HG03025 (cell line): ENCODE results near the gene PZP.

Experiments
- ATAC-seq: cut with Tn5 transposase; IDR thresholded peaks from one replicate; pipeline ENCODE4 v1.9.1; 2021; ENCODE audit warnings: mild to moderate bottlenecking, moderate library complexity; ENCODE audit not compliant: unreplicated experiment, low FRiP score

The PZP gene

GRCh38 chr12:9127936-9128663 is 80.1 kb downstream of the PZP start:
- no peak for ATAC-seq

DNA sequence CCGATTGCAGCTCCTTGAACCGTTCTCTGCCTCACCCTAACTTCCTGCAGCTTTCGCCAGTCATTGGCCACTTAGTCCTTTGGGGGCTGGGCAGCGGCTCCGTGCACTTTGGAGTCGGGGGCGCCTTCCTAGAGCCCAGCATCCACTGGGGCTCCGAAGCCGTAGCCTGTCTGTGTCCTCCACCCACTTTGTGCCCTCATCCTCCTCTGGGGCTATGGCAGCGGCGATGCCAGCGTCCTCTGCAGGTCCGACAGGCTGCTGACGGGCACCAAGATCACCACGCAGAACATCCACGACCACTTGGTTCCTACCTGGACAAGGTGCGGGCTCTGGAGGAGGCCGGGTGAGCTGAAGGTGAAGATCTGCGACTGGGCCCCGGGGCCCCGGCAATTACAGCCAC is 80.7 kb downstream of the PZP start:
- no peak for ATAC-seq

DNA sequence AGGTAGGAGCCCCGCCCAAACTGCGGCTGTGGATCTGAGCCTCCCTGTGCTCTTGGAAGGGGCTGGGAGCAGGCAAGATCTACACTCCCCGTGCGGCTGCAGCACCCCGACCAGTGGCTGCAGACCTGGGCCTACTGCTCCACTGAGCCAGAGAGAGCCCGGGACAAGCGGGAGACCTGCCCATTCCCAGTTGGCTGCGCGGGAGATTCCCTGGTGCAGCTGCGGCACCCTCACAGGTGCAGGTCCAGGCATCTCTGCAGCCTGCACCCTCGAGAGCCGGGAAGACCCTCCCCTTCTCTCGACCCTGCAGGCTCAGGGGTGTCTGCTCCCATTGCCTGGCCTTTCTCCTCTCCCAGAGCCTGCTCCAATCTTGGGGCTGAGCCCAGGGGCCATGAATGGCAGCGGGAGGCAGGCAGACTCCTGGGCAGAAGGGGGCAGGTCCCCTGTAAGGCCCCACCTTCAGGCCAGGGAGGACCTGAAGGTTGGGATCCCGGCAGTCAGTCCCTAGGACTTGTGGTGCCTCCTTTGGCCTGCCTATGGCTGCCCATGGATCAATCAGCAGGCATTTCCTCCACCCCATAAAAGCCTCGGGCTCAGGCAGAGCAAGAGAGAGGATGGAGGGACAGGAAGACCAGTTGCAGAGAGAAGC is 83.7 kb downstream of the PZP start:
- no peak for ATAC-seq

DNA sequence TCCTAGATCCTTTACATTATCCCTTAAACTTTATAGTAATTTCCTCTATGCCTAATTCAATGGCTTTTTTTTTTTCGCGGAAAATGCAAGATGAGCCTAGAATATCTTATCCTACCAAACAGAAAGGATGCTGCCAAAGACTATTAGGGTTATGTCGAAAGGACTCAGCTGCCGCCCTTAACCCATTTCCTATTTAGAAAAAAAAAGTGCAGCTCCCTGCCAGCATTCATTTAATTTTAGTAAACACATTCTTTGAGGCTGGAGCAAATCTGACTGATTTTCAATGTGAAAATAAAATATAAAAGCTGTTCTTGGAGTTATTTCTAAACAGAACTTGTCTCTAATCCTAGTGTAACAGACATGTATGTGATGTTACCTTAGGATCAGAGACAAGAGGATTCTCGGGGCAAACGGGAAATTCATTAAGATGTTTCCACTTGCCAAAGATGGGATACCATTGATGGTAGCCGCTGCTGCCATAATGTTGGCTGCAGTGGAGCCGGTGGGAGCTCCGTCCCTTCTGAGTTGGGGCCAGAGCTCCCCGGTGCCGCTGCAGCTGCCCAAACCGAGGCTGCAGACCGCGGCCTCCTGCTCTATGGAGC is 84.3 kb downstream of the PZP start:
- no peak for ATAC-seq

- ATAC-seq: no peak
Observed at GRCh38 chr12:9122091-9122609, 86.0 kb downstream of the PZP start.

- ATAC-seq: no peak
Observed at GRCh38 chr12:9120487-9121184, 87.6 kb downstream of the PZP start.

DNA sequence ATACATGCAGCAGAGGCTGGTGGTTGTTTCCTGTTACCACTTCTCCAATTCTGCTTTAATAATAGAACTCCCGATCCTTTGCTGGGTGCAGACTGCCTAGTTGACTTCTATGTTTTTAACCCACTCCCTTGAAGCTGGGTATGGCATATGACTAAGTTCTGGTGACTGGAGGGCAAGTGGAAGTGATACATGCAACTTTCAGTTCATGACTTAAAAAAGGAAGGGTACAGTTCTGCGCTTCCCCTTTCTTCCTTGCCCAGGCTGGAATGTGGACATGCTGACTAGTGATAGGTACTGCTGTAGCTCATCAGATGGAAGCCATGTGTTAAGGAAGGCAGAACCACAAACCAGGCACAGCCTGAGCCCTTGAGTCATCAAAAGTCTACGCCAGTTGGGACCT is 90.0 kb downstream of the PZP start:
- no peak for ATAC-seq

DNA sequence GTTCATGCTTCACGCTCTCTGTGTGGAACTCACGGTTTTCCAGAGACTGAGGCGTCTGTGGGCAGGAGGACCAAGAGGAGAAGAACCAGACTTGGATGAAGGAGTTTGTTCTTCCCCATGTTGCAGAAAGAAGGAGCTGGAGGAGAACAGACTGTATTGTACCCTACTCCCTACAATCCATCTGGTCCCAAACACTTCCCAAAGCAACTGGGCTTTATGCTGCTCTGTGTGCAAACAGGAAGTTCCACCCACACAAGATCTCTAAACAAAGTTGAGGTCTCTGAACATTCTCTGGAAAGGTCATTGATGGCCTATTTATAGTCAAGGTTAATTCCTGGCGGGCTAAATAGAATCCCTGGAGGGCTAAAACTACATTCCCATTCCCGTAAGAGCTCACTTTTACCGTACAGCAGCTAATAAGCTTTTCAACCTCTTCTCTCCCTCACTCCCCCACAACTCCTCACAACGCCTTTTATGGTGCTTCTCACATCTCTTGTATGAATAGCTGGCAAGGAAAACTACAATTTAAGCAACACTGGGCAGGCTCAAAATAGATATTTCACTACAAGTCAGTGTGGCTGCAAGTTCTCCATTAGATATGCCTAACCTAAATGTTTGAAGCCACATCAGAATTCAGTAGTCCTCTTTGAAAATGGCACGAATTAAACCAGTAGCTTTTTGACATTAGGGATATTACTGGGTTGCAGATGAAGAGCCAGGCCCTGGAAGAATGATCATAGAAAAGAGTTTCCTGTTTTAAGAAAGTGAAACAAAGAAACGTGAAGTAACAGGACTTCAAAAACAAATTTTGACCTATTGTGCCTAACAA is 92.2 kb downstream of the PZP start, which contains the start of gene A2M:
Gene A2M, minus strand, starts transcription at position 189 of the 829 bp plus-strand sequence. Its CDS starts 70 bp downstream, at position 119.
- ATAC-seq: no peak

- ATAC-seq: no peak
Observed at GRCh38 chr12:9114946-9115345, 93.2 kb downstream of the PZP start.

DNA sequence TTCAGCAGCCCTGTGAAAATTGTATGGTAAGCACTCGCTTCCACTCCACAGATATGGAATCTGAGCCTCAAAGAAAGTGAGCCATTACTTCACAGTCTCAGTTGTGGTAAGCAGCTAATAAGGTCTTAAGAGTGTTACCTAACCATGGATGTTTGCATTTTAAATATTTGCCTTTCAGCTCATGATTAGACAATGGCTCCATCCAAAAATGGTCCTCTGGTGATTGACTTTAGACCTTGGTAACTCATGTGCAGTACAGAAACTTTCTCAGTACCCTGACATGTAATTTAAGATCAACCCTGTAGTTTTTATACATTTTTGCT is 94.2 kb downstream of the PZP start:
- ATAC-seq: no peak

DNA sequence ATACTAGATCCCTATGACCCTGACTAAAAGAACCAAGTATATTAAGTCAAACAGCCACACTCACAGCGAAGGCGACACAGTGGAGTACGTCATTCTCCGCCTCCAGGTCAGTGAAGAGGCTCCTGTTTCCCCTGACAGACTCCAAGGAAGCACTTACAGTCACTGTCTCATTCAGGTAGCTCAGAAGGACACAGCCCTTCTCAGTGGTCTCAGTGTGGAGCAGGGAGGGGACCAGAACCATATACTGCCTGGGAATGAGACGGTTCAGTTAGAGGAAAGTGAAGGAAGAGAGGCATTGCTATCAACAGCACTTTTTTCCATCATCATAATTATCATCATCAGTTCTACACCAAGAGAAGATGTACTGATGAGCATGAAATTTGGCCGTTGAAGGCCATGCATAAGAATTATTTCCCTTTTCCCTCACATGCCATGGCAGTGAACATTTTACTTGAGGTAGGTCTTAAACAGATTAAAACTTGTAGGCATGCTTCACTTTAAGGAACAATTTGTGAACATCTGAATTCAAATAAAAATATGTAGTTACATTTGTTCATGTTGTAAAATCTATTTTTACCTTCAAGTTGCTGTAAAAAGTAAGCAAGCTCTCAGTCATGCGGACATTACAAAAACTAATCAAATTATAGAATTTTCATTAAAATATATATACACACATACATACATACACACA is 94.8 kb downstream of the PZP start:
- ATAC-seq: no peak

- ATAC-seq: no peak
Observed at GRCh38 chr12:9112076-9112853, 95.9 kb downstream of the PZP start.

- no peak for ATAC-seq
Observed at GRCh38 chr12:9111525-9111924, 96.7 kb downstream of the PZP start.

- ATAC-seq: no peak
Observed at GRCh38 chr12:9109737-9110491, 98.3 kb downstream of the PZP start.

- ATAC-seq: no peak
Observed at GRCh38 chr12:9109213-9109522, 99.0 kb downstream of the PZP start.

DNA sequence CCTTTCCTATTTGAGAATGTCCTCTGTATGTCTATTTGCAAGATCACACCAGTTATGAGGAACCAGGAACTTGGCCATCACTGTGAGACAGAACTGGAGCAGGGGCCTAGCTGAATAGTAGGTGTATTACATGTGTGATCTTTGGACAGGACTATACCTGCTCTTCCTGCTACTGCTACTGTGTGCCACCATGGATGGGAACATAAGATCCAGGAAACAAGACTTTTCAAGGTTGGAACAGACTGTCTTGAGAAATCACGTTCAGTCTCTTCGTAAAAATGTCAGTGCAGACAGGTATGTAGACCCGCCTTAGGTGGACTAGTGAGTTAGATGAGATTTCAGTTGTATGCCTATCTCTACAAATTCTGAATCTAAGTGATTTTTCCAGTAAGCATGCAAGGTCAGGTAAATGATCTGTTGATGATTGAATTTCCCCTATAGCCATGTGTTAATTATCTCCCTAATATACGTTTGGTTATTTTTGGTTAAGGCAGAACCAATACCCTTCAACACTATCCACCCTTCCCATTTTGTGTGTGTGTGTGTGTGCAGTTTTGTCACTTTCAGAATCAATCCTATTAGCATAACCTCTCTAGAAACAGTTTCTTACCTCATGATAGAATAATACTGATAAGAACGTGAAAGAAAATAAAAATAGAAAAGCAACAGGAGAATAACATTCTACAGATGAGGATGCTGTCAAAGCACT is 99.5 kb downstream of the PZP start:
- ATAC-seq: no peak

DNA sequence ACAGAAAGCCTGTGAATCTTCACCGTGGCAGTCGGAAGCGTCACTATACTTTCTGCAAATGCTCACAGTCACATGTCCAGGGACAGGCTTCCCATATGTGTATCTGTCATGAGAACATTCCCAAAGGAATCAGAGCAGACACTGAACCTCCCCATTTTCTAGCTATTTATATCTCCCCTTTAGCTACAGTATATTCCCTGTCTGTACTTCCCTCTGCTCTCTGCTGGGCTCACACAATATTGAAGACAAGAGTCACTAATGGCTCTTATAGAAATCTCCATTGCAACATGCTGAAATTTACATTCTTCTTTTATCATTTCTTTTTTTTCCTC is 100.7 kb downstream of the PZP start:
- ATAC-seq: no peak
